ENCODE data around the gene PRAMEF1.

The PRAMEF1 gene

GRCh38 chr1:12798911-12799310 lies 7.7 kb downstream of the PRAMEF1 start:
- no peak overlapping the region for H2AFZ ChIP-seq (ENCODE audit: low read length)
- H3K4me3 ChIP-seq (ENCODE audit: low read length), result no peak overlapping the region
- H4K20me1 ChIP-seq (ENCODE audit: insufficient read depth, low read length), result no peaks in the 10 kb centered on the region
- DNase-seq, result no peak
- no peaks in the 10 kb centered on the region for H3K9me3 ChIP-seq (replicated peaks; ENCODE audit: insufficient read depth, low read length)
- H3K9ac ChIP-seq (ENCODE audit: low read length), result no peak overlapping the region
- no peaks in the 10 kb centered on the region for H3K36me3 ChIP-seq (replicated peaks; ENCODE audit: insufficient read depth, low read length)
- H3F3A ChIP-seq (ENCODE audit: insufficient read depth, low read length), result no peaks in the 10 kb centered on the region
- H3K79me2 ChIP-seq (ENCODE audit: low read length), result no peaks in the 10 kb centered on the region
- no peak for TF ChIP-seq EZH2phosphoT487 (IDR thresholded peaks at IDR 0.05; ENCODE audit: low read length)
- no peak for TF ChIP-seq EZH2 (optimal IDR thresholded peaks at IDR 0.05; ENCODE audit: low read depth, low read length)
- H3K9me2 ChIP-seq (replicated peaks; ENCODE audit: insufficient read depth, low read length), result no peaks in the 10 kb centered on the region
- no peaks in the 10 kb centered on the region for H3K27me3 ChIP-seq (replicated peaks; ENCODE audit: insufficient read depth, low read length)
- H3K27ac ChIP-seq (ENCODE audit: low read length), result no peak overlapping the region
- H3K4me1 ChIP-seq (ENCODE audit: low read length), result no peaks in the 10 kb centered on the region; the same call in 1 of the 2 replicates
- no peak overlapping the region for H3K4me2 ChIP-seq (ENCODE audit: low read depth, low read length)

GRCh38 chr1:12799730-12800129 lies 8.5 kb downstream of the PRAMEF1 start:
- Histone ChIP-seq H4K20me1 (ENCODE audit: insufficient read depth, low read length) (no peaks in the 10 kb centered on the region), H3K9me3 (replicated peaks; ENCODE audit: insufficient read depth, low read length) (no peaks in the 10 kb centered on the region), H3F3A (ENCODE audit: insufficient read depth, low read length) (no peaks in the 10 kb centered on the region), H3K9me2 (replicated peaks; ENCODE audit: insufficient read depth, low read length) (no peaks in the 10 kb centered on the region), H3K79me2 (ENCODE audit: low read length) (no peaks in the 10 kb centered on the region), H3K4me2 (ENCODE audit: low read depth, low read length) (no peak overlapping the region), H3K27ac (ENCODE audit: low read length) (no peak overlapping the region), H3K27me3 (replicated peaks; ENCODE audit: insufficient read depth, low read length) (no peaks in the 10 kb centered on the region), H3K4me1 (ENCODE audit: low read length) (no peaks in the 10 kb centered on the region; the same call in 1 of the 2 replicates), H3K9ac (ENCODE audit: low read length) (no peak overlapping the region), H3K4me3 (ENCODE audit: low read length) (no peak overlapping the region), H3K36me3 (replicated peaks; ENCODE audit: insufficient read depth, low read length) (no peaks in the 10 kb centered on the region), H2AFZ (ENCODE audit: low read length) (no peak overlapping the region)
- DNase-seq, result no peak
- TF ChIP-seq, protein P1, sequence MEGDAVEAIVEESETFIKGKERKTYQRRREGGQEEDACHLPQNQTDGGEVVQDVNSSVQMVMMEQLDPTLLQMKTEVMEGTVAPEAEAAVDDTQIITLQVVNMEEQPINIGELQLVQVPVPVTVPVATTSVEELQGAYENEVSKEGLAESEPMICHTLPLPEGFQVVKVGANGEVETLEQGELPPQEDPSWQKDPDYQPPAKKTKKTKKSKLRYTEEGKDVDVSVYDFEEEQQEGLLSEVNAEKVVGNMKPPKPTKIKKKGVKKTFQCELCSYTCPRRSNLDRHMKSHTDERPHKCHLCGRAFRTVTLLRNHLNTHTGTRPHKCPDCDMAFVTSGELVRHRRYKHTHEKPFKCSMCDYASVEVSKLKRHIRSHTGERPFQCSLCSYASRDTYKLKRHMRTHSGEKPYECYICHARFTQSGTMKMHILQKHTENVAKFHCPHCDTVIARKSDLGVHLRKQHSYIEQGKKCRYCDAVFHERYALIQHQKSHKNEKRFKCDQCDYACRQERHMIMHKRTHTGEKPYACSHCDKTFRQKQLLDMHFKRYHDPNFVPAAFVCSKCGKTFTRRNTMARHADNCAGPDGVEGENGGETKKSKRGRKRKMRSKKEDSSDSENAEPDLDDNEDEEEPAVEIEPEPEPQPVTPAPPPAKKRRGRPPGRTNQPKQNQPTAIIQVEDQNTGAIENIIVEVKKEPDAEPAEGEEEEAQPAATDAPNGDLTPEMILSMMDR (IDR thresholded peaks at IDR 0.05; ENCODE audit: low read length), result no peak
- TF ChIP-seq EZH2 (optimal IDR thresholded peaks at IDR 0.05; ENCODE audit: low read depth, low read length), result no peak
- TF ChIP-seq EZH2phosphoT487 (IDR thresholded peaks at IDR 0.05; ENCODE audit: low read length), result no peak

DNA sequence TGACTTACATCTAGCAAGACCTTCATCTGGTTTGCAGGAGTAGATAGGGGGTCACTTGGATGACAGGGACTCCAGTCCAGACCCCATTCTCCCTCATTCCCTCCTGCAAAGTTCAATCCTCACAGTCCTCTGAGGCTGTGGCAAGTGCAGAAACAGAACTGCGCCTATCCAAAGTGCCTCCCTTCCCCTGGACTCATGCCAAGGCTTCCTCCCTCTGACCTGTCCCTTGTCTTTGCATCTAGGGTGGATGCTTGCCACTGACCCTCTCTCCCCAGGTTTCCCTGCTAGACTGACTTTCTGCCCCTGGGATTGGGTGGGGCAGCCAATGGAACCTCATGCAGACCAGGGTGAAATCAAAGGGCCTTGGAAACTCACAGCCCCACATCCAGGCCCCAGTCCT lies 18.7 kb downstream of the PRAMEF1 start:
- H3K9ac ChIP-seq (ENCODE audit: low read length), result no peak overlapping the region
- H2AFZ ChIP-seq (ENCODE audit: low read length), result no peak overlapping the region
- H3K4me1 ChIP-seq (ENCODE audit: low read length), result no peaks in the 10 kb centered on the region
- H3K36me3 ChIP-seq (replicated peaks; ENCODE audit: insufficient read depth, low read length), result no peaks in the 10 kb centered on the region
- H4K20me1 ChIP-seq (ENCODE audit: insufficient read depth, low read length), result no peaks in the 10 kb centered on the region
- DNase-seq, result no peak
- H3K27ac ChIP-seq (ENCODE audit: low read length), result no peak overlapping the region
- H3K27me3 ChIP-seq (replicated peaks; ENCODE audit: insufficient read depth, low read length), result no peaks in the 10 kb centered on the region
- H3K79me2 ChIP-seq (ENCODE audit: low read length), result no peaks in the 10 kb centered on the region
- no peak overlapping the region for H3K4me3 ChIP-seq (ENCODE audit: low read length)
- no peak overlapping the region for H3K4me2 ChIP-seq (ENCODE audit: low read depth, low read length)
- no peaks in the 10 kb centered on the region for H3K9me2 ChIP-seq (replicated peaks; ENCODE audit: insufficient read depth, low read length)
- no peaks in the 10 kb centered on the region for H3F3A ChIP-seq (ENCODE audit: insufficient read depth, low read length)
- TF ChIP-seq EZH2 (optimal IDR thresholded peaks at IDR 0.05; ENCODE audit: low read depth, low read length) (no peak), EZH2phosphoT487 (IDR thresholded peaks at IDR 0.05; ENCODE audit: low read length) (no peak)
- TF ChIP-seq, protein P1 (IDR thresholded peaks at IDR 0.05; ENCODE audit: low read length), result no peak
- H3K9me3 ChIP-seq (replicated peaks; ENCODE audit: insufficient read depth, low read length), result no peaks in the 10 kb centered on the region

GRCh38 chr1:12810691-12811408 lies 19.7 kb downstream of the PRAMEF1 start:
- Histone ChIP-seq H3K9me2 (replicated peaks; ENCODE audit: insufficient read depth, low read length) (no peaks in the 10 kb centered on the region), H4K20me1 (ENCODE audit: insufficient read depth, low read length) (no peaks in the 10 kb centered on the region), H3K36me3 (replicated peaks; ENCODE audit: insufficient read depth, low read length) (no peaks in the 10 kb centered on the region), H3K27ac (ENCODE audit: low read length) (no peak overlapping the region), H3K9ac (ENCODE audit: low read length) (no peak overlapping the region), H3K27me3 (replicated peaks; ENCODE audit: insufficient read depth, low read length) (no peaks in the 10 kb centered on the region), H3K4me2 (ENCODE audit: low read depth, low read length) (no peak overlapping the region), H2AFZ (ENCODE audit: low read length) (no peak overlapping the region), H3F3A (ENCODE audit: insufficient read depth, low read length) (no peaks in the 10 kb centered on the region), H3K79me2 (ENCODE audit: low read length) (no peaks in the 10 kb centered on the region), H3K4me3 (ENCODE audit: low read length) (no peak overlapping the region), H3K4me1 (ENCODE audit: low read length) (no peaks in the 10 kb centered on the region), H3K9me3 (replicated peaks; ENCODE audit: insufficient read depth, low read length) (no peaks in the 10 kb centered on the region)
- no peak for TF ChIP-seq EZH2 (optimal IDR thresholded peaks at IDR 0.05; ENCODE audit: low read depth, low read length)
- TF ChIP-seq EZH2phosphoT487 (IDR thresholded peaks at IDR 0.05; ENCODE audit: low read length), result no peak
- TF ChIP-seq, protein P1 (IDR thresholded peaks at IDR 0.05; ENCODE audit: low read length), result no peak
- DNase-seq, result no peak

Data from MM.1S (cell line).